Measurements from ENCODE around the gene ATF2.
A peak's percentile ranks its signal among the peaks of the same experiment; 100 is the strongest.

The ATF2 gene

GRCh38 chr2:175167792-175168563 lies at the start of gene ATF2:
Gene ATF2, minus strand, starts transcription at chr2:175168203. Its CDS starts 31,760 bp downstream, at chr2:175136443.
- TF ChIP-seq CTCF (IDR thresholded peaks at IDR 0.05) = no peak

GRCh38 chr2:175207741-175208438 lies 39.9 kb upstream of the ATF2 start:
- no peak for TF ChIP-seq CTCF (IDR thresholded peaks at IDR 0.05)

- no peak for TF ChIP-seq CTCF (IDR thresholded peaks at IDR 0.05)
Observed at GRCh38 chr2:175206866-175207265, 38.9 kb upstream of the ATF2 start.

- no peak for TF ChIP-seq CTCF (IDR thresholded peaks at IDR 0.05)
Observed at GRCh38 chr2:175205523-175205922, 37.5 kb upstream of the ATF2 start.

- peak; percentile 67 for TF ChIP-seq CTCF (IDR thresholded peaks at IDR 0.05)
Observed at GRCh38 chr2:175203621-175204496, 35.9 kb upstream of the ATF2 start.

GRCh38 chr2:175195012-175195411 lies 27.0 kb upstream of the ATF2 start:
- no peak for TF ChIP-seq CTCF (IDR thresholded peaks at IDR 0.05)

- no peak for TF ChIP-seq CTCF (IDR thresholded peaks at IDR 0.05)
Observed at GRCh38 chr2:175188761-175189160, 20.8 kb upstream of the ATF2 start.
